Vagina (tissue), 2 donors: ENCODE measurements around the gene MICAL2. TPM values are rescaled to one million over a fixed set of nuclear protein-coding genes. Genes with fewer than 3 reads are reported as not detected.

Source experiments
- DNase-seq, 2 donors: peaks; one replicate each; pipeline ENCODE4 v3.0.0-alpha.2; 2017; ENCODE audit errors: extremely low spot score in 2 of 2
- H3K27ac ChIP-seq: fragments of 200-600 bp; sonication (generic); one replicate; pipeline ENCODE4 v1.5.1; 2019
- H3K27me3 ChIP-seq: fragments of 200-600 bp; sonication (generic); one replicate; pipeline ENCODE4 v1.5.1; 2019
- H3K36me3 ChIP-seq, 2 donors: fragments of 200-600 bp; sonication (generic); one replicate each; pipeline ENCODE4 v1.5.1; 2017 to 2019
- H3K4me1 ChIP-seq: fragments of 200-600 bp; sonication (generic); one replicate; pipeline ENCODE4 v1.5.1; 2019
- H3K4me3 ChIP-seq, 2 donors: fragments of 200-600 bp; sonication (generic); 1 replicate in 1 of 2; 2 replicates in 1 of 2; pipeline ENCODE4 v1.5.1; 2016 to 2019
- H3K9me3 ChIP-seq: fragments of 200-600 bp; sonication (generic); one replicate; pipeline ENCODE4 v1.5.1; 2019
- POLR2A ChIP-seq, 2 donors: fragments of 450-650 bp; IDR thresholded peaks; one replicate each; pipeline ENCODE4 v1.6.1; 2017; ENCODE audit warnings: antibody characterized with exemption in 2 of 2, mild to moderate bottlenecking in 2 of 2, moderate library complexity in 2 of 2
- POLR2AphosphoS5 ChIP-seq, 2 donors: sonication (generic); formaldehyde crosslinking; IDR thresholded peaks; one replicate each; pipeline ENCODE4 v1.9.0; 2017; ENCODE audit warnings: antibody characterized with exemption in 2 of 2, mild to moderate bottlenecking in 2 of 2, low read depth in 1 of 2; ENCODE audit not compliant: insufficient read depth in 1 of 2
- intact Hi-C: fragments of 100-400 bp; cut with DNase I; formaldehyde crosslinking; loops from one replicate; pipeline ENCODE4 v1.15.1; 2023
- total RNA-seq: library from RNA; depleted of rRNA; stranded (reverse); fragments of >200 nt; gene quantifications from one replicate; pipeline ENCODE4 v1.2.3, GENCODE V29; 2016
- TF ChIP-seq, protein P1 (sequence below), 3 experiments: fragments of 450-650 bp in 2 of 3; fragments of 200-600 bp in 1 of 3; sonication (generic) in 1 of 3; IDR thresholded peaks; one replicate each; pipeline ENCODE4 v1.5.1; 2017 to 2019; ENCODE audit warnings: antibody characterized with exemption in 3 of 3, mild to moderate bottlenecking in 2 of 3, moderate library complexity in 2 of 3

Gene MICAL2
- total RNA-seq, 1 donor from 2014 or later = 41.7 TPM

DNA sequence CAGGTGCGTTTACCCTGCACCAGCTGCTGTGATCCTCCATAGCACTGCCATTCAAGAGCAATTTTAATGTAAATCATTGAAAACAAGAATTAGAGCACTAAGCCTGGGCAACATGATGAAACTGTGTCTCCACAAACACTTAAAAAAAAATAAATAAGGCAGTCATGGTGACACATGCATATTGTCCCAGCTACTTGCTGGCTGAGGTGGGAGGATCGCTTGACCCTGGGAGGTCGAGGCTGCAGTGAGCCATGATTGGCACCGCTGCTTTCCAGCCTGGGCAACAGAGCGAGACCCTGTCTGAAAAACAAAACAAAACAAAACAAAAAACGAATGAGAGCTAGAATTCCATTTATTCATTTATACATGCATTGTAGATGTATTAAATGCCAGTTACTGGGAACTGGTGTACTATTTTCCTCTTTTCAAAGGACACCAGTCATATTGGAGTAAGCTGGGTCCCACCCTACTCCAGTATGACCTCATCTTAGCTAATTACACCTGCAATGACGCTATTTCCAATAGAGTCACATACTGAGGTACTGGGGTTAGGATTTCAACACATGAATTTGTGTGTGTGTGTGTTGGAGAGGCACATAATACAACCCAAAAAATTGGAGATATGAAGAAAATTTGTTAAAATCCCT, 101.9 kb downstream of the MICAL2 start:
- no peak for DNase-seq
- H3K27me3 ChIP-seq = no peaks in the 10 kb centered on the region
- intact Hi-C loops = no loop called here
- H3K4me1 ChIP-seq = peaks cover 11% of the 10 kb centered on the region
- no peak overlapping the region for H3K4me3 ChIP-seq
- TF ChIP-seq, protein P1, sequence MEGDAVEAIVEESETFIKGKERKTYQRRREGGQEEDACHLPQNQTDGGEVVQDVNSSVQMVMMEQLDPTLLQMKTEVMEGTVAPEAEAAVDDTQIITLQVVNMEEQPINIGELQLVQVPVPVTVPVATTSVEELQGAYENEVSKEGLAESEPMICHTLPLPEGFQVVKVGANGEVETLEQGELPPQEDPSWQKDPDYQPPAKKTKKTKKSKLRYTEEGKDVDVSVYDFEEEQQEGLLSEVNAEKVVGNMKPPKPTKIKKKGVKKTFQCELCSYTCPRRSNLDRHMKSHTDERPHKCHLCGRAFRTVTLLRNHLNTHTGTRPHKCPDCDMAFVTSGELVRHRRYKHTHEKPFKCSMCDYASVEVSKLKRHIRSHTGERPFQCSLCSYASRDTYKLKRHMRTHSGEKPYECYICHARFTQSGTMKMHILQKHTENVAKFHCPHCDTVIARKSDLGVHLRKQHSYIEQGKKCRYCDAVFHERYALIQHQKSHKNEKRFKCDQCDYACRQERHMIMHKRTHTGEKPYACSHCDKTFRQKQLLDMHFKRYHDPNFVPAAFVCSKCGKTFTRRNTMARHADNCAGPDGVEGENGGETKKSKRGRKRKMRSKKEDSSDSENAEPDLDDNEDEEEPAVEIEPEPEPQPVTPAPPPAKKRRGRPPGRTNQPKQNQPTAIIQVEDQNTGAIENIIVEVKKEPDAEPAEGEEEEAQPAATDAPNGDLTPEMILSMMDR (IDR thresholded peaks at IDR 0.05) = no peak
- TF ChIP-seq POLR2A (IDR thresholded peaks at IDR 0.05) (no peak), POLR2AphosphoS5 (IDR thresholded peaks at IDR 0.05; ENCODE audit: insufficient read depth in 1 of 2, low read depth in 1 of 2) (no peak)
- peaks cover 0 to 8% of the 10 kb centered on the region in 2 donors for H3K36me3 ChIP-seq
- H3K27ac ChIP-seq = no peak overlapping the region
- no peaks in the 10 kb centered on the region for H3K9me3 ChIP-seq

DNA sequence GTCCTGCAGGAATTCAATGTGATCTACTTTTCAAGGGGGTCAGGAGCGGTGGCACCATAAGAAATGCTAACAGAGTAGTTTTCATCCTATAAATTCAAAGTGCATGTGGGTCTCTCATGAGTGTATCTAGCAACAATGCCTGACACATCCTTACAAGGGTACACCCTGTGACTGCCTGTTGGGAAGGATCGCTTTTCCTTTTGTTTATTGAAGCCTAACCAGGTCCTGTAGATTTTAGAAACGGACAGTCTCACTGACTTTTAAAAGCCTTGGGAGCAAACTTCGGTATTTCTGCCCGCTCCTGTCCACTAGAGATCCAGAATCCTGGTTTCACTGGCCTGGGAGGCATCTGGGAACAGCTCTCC, 102.4 kb downstream of the MICAL2 start:
- no peaks in the 10 kb centered on the region for H3K27me3 ChIP-seq
- no peak overlapping the region for H3K4me3 ChIP-seq
- peaks cover 0 to 13% of the 10 kb centered on the region in 2 donors for H3K36me3 ChIP-seq
- peaks cover 11% of the 10 kb centered on the region for H3K4me1 ChIP-seq
- no peak for DNase-seq
- no peaks in the 10 kb centered on the region for H3K9me3 ChIP-seq
- TF ChIP-seq, protein P1 (IDR thresholded peaks at IDR 0.05) = no peak
- TF ChIP-seq POLR2A (IDR thresholded peaks at IDR 0.05) = no peak
- TF ChIP-seq POLR2AphosphoS5 (IDR thresholded peaks at IDR 0.05; ENCODE audit: insufficient read depth in 1 of 2, low read depth in 1 of 2) = no peak
- H3K27ac ChIP-seq = no peak overlapping the region
- intact Hi-C loops = no loop called here

DNA sequence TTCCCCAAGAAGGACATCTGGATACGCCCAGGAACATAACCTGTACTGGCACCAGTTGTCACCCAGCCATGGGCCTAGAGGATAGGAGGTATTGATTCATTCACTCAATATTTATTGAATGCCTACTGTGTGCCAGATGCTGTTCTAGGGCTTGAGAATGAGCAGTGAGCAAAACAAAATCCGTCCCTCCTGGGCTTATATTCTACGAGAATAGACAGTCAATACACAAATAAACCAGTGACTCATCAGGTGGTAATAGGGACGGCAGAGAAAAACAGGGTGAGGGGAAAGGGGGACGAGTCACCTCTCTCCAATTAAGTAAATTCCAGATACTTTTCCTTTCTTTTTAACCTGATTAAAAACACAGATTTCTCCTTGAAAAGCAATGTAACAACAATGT, 103.5 kb downstream of the MICAL2 start:
- no peaks in the 10 kb centered on the region for H3K9me3 ChIP-seq
- H3K27me3 ChIP-seq = no peaks in the 10 kb centered on the region
- H3K36me3 ChIP-seq = peaks cover 0 to 13% of the 10 kb centered on the region in 2 donors
- peaks cover 11% of the 10 kb centered on the region for H3K4me1 ChIP-seq
- intact Hi-C loops = no loop called here
- no peak overlapping the region for H3K27ac ChIP-seq
- TF ChIP-seq POLR2AphosphoS5 (IDR thresholded peaks at IDR 0.05; ENCODE audit: insufficient read depth in 1 of 2, low read depth in 1 of 2) = no peak
- TF ChIP-seq POLR2A (IDR thresholded peaks at IDR 0.05) = no peak
- TF ChIP-seq, protein P1 (IDR thresholded peaks at IDR 0.05) = no peak
- H3K4me3 ChIP-seq = no peak overlapping the region
- no peak for DNase-seq

DNA sequence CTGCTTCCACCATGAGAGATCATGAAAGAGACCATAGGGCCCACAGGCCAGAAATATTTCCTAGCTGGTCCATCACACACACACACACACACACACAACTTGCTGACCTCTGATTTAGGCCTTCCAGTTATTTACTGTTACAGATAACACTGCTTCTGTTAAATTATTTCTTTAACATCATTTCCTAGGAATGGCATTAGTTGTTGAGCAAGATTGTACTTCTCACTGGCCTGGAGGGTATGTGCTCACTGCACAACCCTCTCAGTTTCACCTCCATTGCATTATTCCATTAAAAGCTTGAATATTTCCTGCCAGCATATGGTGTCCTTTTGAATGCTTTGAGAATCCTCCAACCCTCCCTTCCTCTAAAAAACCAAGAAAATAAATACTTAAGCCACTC, 104.4 kb downstream of the MICAL2 start:
- H3K4me1 ChIP-seq = peaks cover 13% of the 10 kb centered on the region
- TF ChIP-seq POLR2A (IDR thresholded peaks at IDR 0.05) = no peak
- no peak for TF ChIP-seq POLR2AphosphoS5 (IDR thresholded peaks at IDR 0.05; ENCODE audit: insufficient read depth in 1 of 2, low read depth in 1 of 2)
- TF ChIP-seq, protein P1 (IDR thresholded peaks at IDR 0.05) = no peak

DNA sequence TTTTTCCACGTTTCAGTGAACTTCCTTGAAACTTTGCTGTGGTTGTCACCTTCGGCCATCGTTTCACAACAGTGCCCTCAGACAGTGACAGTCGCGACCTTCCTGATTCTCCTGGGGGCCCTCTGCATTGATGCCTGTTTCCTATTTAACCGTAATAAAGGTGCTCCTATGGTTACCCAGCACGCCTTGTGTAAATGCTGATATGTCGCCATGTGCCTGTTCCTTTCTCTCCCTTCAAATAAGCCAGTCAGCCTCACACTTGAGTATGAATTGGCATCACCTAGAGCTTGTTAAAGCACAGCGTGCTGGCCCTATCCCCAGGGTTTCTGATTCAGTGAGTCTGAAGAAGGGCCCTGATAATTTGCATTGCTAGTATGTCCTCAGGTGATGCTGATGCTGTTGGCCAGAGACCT, 104.8 kb downstream of the MICAL2 start:
- intact Hi-C loops = no loop called here
- Histone ChIP-seq H3K9me3 (no peaks in the 10 kb centered on the region), H3K4me1 (peaks cover 17% of the 10 kb centered on the region), H3K27me3 (no peaks in the 10 kb centered on the region), H3K27ac (no peak overlapping the region), H3K36me3 (peaks cover 0 to 13% of the 10 kb centered on the region in 2 donors), H3K4me3 (no peak overlapping the region)
- DNase-seq = no peak
- TF ChIP-seq, protein P1 (IDR thresholded peaks at IDR 0.05) = no peak
- TF ChIP-seq POLR2AphosphoS5 (IDR thresholded peaks at IDR 0.05; ENCODE audit: insufficient read depth in 1 of 2, low read depth in 1 of 2) = no peak
- TF ChIP-seq POLR2A (IDR thresholded peaks at IDR 0.05) = no peak

More for the DNA sequence above, 104.4 kb downstream of the MICAL2 start:
- Histone ChIP-seq H3K4me3 (no peak overlapping the region), H3K27me3 (no peaks in the 10 kb centered on the region), H3K36me3 (peaks cover 0 to 13% of the 10 kb centered on the region in 2 donors), H3K27ac (no peak overlapping the region), H3K9me3 (no peaks in the 10 kb centered on the region)
- intact Hi-C loops = no loop called here
- DNase-seq = no peak
